SK-N-MC (cell line): ENCODE measurements around the gene CERKL.
A peak's percentile ranks its signal among the peaks of the same experiment; 100 is the strongest.

Source experiments
- DNase-seq: peaks from one replicate; pipeline ENCODE4 v3.0.0-alpha.2; 2011; ENCODE audit warnings: low read depth, low spot score
- H3K27ac ChIP-seq: fragments of 200-600 bp; sonication (generic); 2 replicates; pipeline ENCODE4 v1.5.1; 2016; ENCODE audit warnings: mixed run types
- H3K36me3 ChIP-seq: fragments of 200-600 bp; sonication (generic); 2 replicates; pipeline ENCODE4 v1.6.1; 2017; ENCODE audit warnings: antibody characterized with exemption, low read length, mixed read lengths; ENCODE audit not compliant: insufficient read depth
- H3K4me3 ChIP-seq: fragments of 200-600 bp; sonication (generic); 2 replicates; pipeline ENCODE4 v1.5.1; 2016
- H3K9ac ChIP-seq: fragments of 200-600 bp; sonication (generic); 2 replicates; pipeline ENCODE4 v1.8.0; 2017; ENCODE audit warnings: mixed run types, mixed read lengths; ENCODE audit not compliant: insufficient read length
- H3K9me3 ChIP-seq: fragments of 200-600 bp; sonication (generic); 2 replicates; pipeline ENCODE4 v1.6.1; 2017; ENCODE audit warnings: low read depth, mild to moderate bottlenecking, antibody characterized with exemption, low read length, moderate library complexity, mixed read lengths
- EZH2 ChIP-seq: fragments of 200-600 bp; sonication (generic); IDR thresholded peaks from one replicate; pipeline ENCODE4 v1.6.1; 2017; ENCODE audit warnings: antibody characterized with exemption
- FOXP2 ChIP-seq: optimal IDR thresholded peaks from 2 replicates; pipeline ENCODE3; 2011; ENCODE audit warnings: mild to moderate bottlenecking, moderate library complexity; ENCODE audit not compliant: insufficient read depth; ENCODE audit errors: extremely low read length, control extremely low read depth
- POLR2AphosphoS5 ChIP-seq: IDR thresholded peaks from 2 replicates; pipeline ENCODE4 v1.6.1; 2012; ENCODE audit warnings: mild to moderate bottlenecking, low read depth, low read length, borderline replicate concordance

CERKL gene

DNA sequence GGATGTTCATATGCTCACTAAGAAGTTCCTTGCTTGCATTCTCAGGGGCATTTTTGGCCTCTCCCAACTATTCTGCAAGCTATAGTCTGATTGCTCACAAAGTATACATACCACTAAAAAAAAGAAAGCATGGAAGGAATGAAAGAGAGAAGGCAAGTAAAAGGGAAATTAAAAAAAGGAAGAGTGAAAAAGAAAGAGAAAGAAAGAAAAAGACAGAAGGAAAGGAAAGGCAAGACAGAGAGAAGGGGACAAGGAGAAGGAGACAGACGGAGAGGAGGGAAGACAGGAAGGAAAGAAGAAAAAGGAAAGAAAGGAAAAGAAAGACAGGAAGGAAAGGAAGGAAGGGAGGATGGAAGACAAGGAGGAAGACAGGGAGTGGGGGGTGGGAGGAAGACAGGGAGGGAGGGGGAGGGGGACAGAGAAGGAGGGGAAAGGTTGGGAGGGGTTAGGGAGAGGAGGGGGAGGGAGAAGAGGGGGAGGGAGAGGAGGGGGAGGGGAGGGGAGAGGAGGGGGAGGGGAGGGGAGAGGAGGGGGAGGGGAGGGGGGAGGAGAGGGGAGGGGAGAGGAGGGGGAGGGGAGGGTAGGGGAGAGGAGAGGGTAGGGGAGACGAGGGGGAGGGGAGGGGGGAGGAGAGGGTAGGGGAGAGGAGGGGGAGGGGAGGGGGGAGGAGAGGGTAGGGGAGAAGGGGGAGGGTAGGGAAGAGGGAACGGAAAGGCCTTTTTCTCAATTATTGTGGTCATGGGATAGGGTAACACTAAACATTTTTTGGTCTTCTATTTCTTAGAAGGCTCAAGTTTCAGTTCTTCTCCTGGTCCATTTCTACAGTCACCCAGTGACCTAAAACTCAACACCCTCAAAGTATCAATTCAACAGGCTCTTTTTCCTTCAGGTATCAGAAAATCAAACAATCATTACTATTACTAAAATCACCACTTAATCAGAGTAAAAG is 50.7 kb downstream of the CERKL start:
- Histone ChIP-seq H3K27ac (no peak overlapping the region), H3K9ac (no peak overlapping the region), H3K4me3 (no peak overlapping the region), H3K9me3 (no peaks in the 10 kb centered on the region; the same call in 1 of the 2 replicates), H3K36me3 (no peaks in the 10 kb centered on the region)
- DNase-seq = no peak
- no peak for TF ChIP-seq FOXP2
- TF ChIP-seq POLR2AphosphoS5 = no peak
- no peak for TF ChIP-seq EZH2

DNA sequence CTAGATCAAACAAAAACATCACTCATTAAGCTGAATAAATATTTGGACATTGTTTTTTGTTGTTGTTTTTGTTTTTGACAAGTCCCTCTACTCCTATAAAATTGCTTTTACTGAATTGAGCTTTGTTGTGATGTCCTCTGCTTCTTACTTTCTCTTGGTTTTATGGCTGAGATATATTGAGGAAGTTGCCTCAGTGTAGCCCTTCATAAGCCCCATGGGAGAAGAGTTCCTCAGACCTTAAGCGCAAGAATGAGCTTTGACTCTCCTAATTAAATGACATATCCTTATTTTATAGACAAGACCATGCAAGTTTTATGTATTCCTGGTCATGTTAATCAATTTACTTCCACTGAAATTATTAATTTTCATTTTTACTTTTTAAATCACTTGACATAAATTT is 54.9 kb downstream of the CERKL start:
- Histone ChIP-seq H3K27ac (no peak overlapping the region), H3K9ac (no peak overlapping the region), H3K9me3 (no peaks in the 10 kb centered on the region; the same call in 1 of the 2 replicates), H3K36me3 (no peaks in the 10 kb centered on the region), H3K4me3 (no peak overlapping the region)
- TF ChIP-seq POLR2AphosphoS5 = no peak
- no peak for TF ChIP-seq FOXP2
- TF ChIP-seq EZH2 = no peak
- no peak for DNase-seq

- TF ChIP-seq FOXP2 = no peak
- TF ChIP-seq EZH2 = no peak
- TF ChIP-seq POLR2AphosphoS5 = no peak
- Histone ChIP-seq H3K4me3 (no peak overlapping the region), H3K9ac (no peak overlapping the region), H3K9me3 (no peaks in the 10 kb centered on the region), H3K36me3 (no peaks in the 10 kb centered on the region), H3K27ac (no peak overlapping the region)
- no peak for DNase-seq
These were observed 60.3 kb downstream of the CERKL start for GRCh38 chr2:181596556-181596955.

GRCh38 chr2:181594322-181594721 is 62.6 kb downstream of the CERKL start:
- TF ChIP-seq FOXP2 = no peak
- H3K27ac ChIP-seq = no peak overlapping the region
- no peaks in the 10 kb centered on the region for H3K9me3 ChIP-seq
- H3K4me3 ChIP-seq = no peak overlapping the region
- DNase-seq = no peak
- H3K36me3 ChIP-seq = no peaks in the 10 kb centered on the region
- no peak overlapping the region for H3K9ac ChIP-seq

DNA sequence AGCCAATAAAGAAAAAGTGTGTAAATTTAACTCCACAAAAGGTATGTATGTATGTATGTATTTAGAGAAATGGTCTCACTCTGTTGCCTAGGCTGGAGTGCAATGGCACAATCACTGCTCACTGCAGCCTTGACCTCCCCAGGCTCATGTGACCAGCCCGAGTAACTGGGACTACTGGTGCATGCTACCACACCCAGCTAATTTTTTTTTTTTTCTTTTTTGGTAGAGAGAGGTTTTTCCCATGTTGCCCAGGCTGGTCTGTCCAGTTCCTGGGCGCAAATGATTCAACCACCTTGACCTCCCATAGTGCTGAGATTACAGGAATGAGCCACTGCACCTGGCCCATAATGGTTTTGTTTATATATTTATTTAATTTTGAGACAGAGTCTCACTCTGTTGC is 67.1 kb downstream of the CERKL start:
- no peak overlapping the region for H3K4me3 ChIP-seq
- no peaks in the 10 kb centered on the region for H3K36me3 ChIP-seq
- no peak overlapping the region for H3K27ac ChIP-seq
- no peak overlapping the region for H3K9ac ChIP-seq
- DNase-seq = no peak
- no peaks in the 10 kb centered on the region for H3K9me3 ChIP-seq
- TF ChIP-seq FOXP2 = no peak
- TF ChIP-seq POLR2AphosphoS5 = no peak
- no peak for TF ChIP-seq EZH2

DNA sequence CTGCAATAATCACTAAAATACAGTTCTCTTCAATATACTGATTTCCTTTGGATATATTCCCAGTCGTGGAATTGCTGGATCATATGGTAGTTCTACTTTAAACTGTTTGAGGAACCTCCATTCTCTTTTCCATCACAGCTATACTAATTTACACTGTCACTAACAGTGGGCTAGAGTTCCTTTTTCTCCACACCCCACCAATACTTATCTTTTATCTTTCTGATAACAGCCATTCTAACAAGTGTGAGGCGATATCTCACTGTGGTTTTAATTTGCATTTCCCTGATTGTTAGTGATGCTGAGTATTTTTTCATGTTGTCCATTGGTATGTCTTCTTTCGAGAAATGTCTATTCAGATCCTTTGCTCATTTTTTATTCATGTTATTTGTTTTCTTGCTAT is 68.4 kb downstream of the CERKL start:
- no peak for DNase-seq
- Histone ChIP-seq H3K36me3 (no peaks in the 10 kb centered on the region), H3K27ac (no peak overlapping the region), H3K9ac (no peak overlapping the region), H3K4me3 (no peak overlapping the region), H3K9me3 (no peaks in the 10 kb centered on the region)
- TF ChIP-seq EZH2 = no peak
- no peak for TF ChIP-seq FOXP2
- no peak for TF ChIP-seq POLR2AphosphoS5

DNA sequence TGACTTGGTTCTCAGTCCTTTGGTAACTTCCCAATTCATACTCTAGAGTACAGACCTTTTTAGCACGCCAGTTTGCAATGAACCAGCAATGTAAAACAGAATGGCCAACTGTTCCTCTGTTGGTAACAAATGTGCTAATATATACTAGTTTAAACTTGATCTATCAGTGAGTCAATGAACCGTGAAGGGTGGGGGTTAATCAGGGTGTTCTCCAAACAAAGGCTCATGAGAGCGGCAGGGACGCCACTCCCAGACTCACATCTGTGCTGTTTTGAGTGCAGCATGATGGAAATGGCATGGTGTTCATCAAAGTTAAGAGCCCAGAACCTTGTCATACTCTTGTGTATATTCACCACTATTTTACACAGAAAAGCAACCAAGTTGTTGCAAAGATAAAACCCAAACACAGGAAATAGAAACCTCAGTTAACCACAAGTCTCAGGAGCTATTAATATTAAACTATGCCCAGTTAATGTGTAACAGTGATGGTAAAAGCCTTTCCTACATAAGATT is 70.3 kb downstream of the CERKL start:
- TF ChIP-seq POLR2AphosphoS5 (no peak), FOXP2 (peak; percentile 44), EZH2 (no peak)
- no peaks in the 10 kb centered on the region for H3K9me3 ChIP-seq
- no peaks in the 10 kb centered on the region for H3K36me3 ChIP-seq
- H3K27ac ChIP-seq = no peak overlapping the region; the same call in 1 of the 2 replicates
- peak; percentile 48 for DNase-seq
- no peak overlapping the region for H3K9ac ChIP-seq
- peak overlapping the region; percentile 40 for H3K4me3 ChIP-seq

DNA sequence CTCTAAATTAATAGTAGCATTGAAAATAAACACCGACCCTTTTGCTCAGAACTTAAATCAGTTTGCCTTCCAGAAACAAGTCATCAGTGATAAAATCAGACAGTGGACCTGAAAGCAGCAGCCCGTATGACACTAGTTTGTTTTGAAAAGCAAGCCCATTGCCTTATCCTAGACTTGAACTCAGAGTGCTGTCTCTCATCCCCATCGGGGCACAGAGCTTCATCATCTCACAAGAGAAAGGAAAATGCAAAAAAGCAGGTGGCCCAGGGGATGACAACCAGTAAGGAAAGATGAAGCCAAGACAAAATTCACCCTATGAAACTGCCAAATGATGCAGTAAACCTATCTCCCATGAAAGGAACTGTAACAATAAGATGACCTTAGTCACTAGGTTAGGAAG is 71.2 kb downstream of the CERKL start:
- Histone ChIP-seq H3K4me3 (no peak overlapping the region), H3K9me3 (no peaks in the 10 kb centered on the region), H3K27ac (no peak overlapping the region), H3K36me3 (no peaks in the 10 kb centered on the region), H3K9ac (no peak overlapping the region)
- no peak for DNase-seq
- TF ChIP-seq POLR2AphosphoS5 (no peak), EZH2 (no peak), FOXP2 (no peak)

- DNase-seq = no peak
- Histone ChIP-seq H3K36me3 (no peaks in the 10 kb centered on the region), H3K27ac (no peak overlapping the region), H3K9me3 (no peaks in the 10 kb centered on the region), H3K4me3 (no peak overlapping the region), H3K9ac (no peak overlapping the region)
- no peak for TF ChIP-seq EZH2
- no peak for TF ChIP-seq POLR2AphosphoS5
- no peak for TF ChIP-seq FOXP2
These were observed 75.4 kb downstream of the CERKL start for GRCh38 chr2:181581534-181581933.
